Esophagus (tissue), 2 donors: ENCODE data around the gene AP5Z1. TPM values are rescaled to one million over a fixed set of nuclear protein-coding genes. Genes with fewer than 3 reads are reported as not detected.
"Not testable (repeated sequence)": the region's sequence is repeated elsewhere in the genome, so short reads cannot be mapped to it uniquely, and the experiment has no call there.

ENCODE experiments used
- H3K27ac ChIP-seq, 2 donors: one replicate each; pipeline ENCODE4 v1.5.1; 2013; ENCODE audit warnings: low read depth in 2 of 2, mild to moderate bottlenecking in 2 of 2, inconsistent platforms in 1 of 2, low read length in 1 of 2, moderate library complexity in 1 of 2
- H3K27me3 ChIP-seq, 2 donors: one replicate each; pipeline ENCODE4 v1.6.1; 2013; ENCODE audit warnings: low read length in 2 of 2, control low read depth in 1 of 2, mild to moderate bottlenecking in 1 of 2; ENCODE audit not compliant: insufficient read depth in 2 of 2, control insufficient read depth in 1 of 2
- H3K36me3 ChIP-seq, 2 donors: one replicate each; pipeline ENCODE4 v1.6.1; 2013; ENCODE audit warnings: low read length in 1 of 2; ENCODE audit not compliant: control insufficient read depth in 2 of 2, insufficient read depth in 2 of 2
- H3K4me1 ChIP-seq, 2 donors: one replicate each; pipeline ENCODE4 v1.6.1; 2013; ENCODE audit warnings: low read length in 1 of 2; ENCODE audit not compliant: control insufficient read depth in 2 of 2, insufficient read depth in 2 of 2
- H3K4me3 ChIP-seq, 2 donors: one replicate each; pipeline ENCODE4 v1.5.1; 2013; ENCODE audit warnings: low read length in 2 of 2, mild to moderate bottlenecking in 2 of 2, low read depth in 1 of 2, moderate library complexity in 1 of 2
- H3K9me3 ChIP-seq, 2 donors: one replicate each; pipeline ENCODE4 v1.6.1; 2013; ENCODE audit warnings: mild to moderate bottlenecking in 2 of 2, low read depth in 1 of 2, low read length in 1 of 2, moderate library complexity in 1 of 2; ENCODE audit not compliant: control insufficient read depth in 2 of 2, insufficient read depth in 1 of 2
- WGBS, 2 donors: extraction: QIAGEN DNeasy Blood & Tissue Kit; methylation state at CpG; one replicate each; pipeline ENCODE4 v1.1.7; 2013; 5-methylcytosine and 5-hydroxymethylcytosine counted together
- polyA plus RNA-seq, 2 donors: library from polyadenylated mRNA; stranded (reverse); fragments of 200-250 nt; gene quantifications; one replicate each; pipeline ENCODE4 v1.2.3, GENCODE V29; 2013
- donor health status: healthy with polysubstance abuse.
- donor health status: Bipolar disorder and iron deficiency.

AP5Z1 gene
- polyA plus RNA-seq, 2 donors: 22.1 to 34.5 TPM

GRCh38 chr7:4797858-4798705 is 22.7 kb downstream of the AP5Z1 start:
- no peaks in the 10 kb centered on the region for H3K4me1 ChIP-seq
- 37 to 39% methylated on average over 37 of the region's 37 CpGs for WGBS, 2 donors
- no peaks in the 10 kb centered on the region for H3K36me3 ChIP-seq
- no peak overlapping the region for H3K4me3 ChIP-seq
- no peaks in the 10 kb centered on the region for H3K9me3 ChIP-seq
- no peaks in the 10 kb centered on the region for H3K27me3 ChIP-seq
- H3K27ac ChIP-seq: no peak overlapping the region

GRCh38 chr7:4798706-4799235 is 23.3 kb downstream of the AP5Z1 start:
- WGBS, 2 donors: 77 to 78% methylated on average over 15 of the region's 15 CpGs
- no peaks in the 10 kb centered on the region for H3K9me3 ChIP-seq
- H3K27me3 ChIP-seq: no peaks in the 10 kb centered on the region
- no peak overlapping the region for H3K4me3 ChIP-seq
- H3K4me1 ChIP-seq: no peaks in the 10 kb centered on the region
- H3K27ac ChIP-seq: no peak overlapping the region
- no peaks in the 10 kb centered on the region for H3K36me3 ChIP-seq

- no peaks in the 10 kb centered on the region for H3K4me1 ChIP-seq
- H3K4me3 ChIP-seq: no peak overlapping the region
- H3K27me3 ChIP-seq: no peaks in the 10 kb centered on the region
- H3K36me3 ChIP-seq: no peaks in the 10 kb centered on the region
- no peak overlapping the region for H3K27ac ChIP-seq
- no peaks in the 10 kb centered on the region for H3K9me3 ChIP-seq
- WGBS, 2 donors: 68 to 70% methylated on average over 36 to 39 of the region's 39 CpGs
Measured at GRCh38 chr7:4799508-4800268, 24.3 kb downstream of the AP5Z1 start.

- no peak overlapping the region for H3K4me3 ChIP-seq
- no peak overlapping the region for H3K27ac ChIP-seq
Measured at GRCh38 chr7:4800487-4800886, 25.1 kb downstream of the AP5Z1 start.

GRCh38 chr7:4800926-4801838 is 25.8 kb downstream of the AP5Z1 start:
- Histone ChIP-seq H3K27ac (no peak overlapping the region), H3K4me3 (no peak overlapping the region), H3K4me1 (no peaks in the 10 kb centered on the region), H3K9me3 (no peaks in the 10 kb centered on the region), H3K27me3 (no peaks in the 10 kb centered on the region), H3K36me3 (no peaks in the 10 kb centered on the region)
- WGBS, 2 donors: 86% methylated on average over 27 of the region's 27 CpGs

More at GRCh38 chr7:4800487-4800886, 25.1 kb downstream of the AP5Z1 start:
- WGBS, 2 donors: 73 to 83% methylated on average over 8 to 10 of the region's 10 CpGs
- Histone ChIP-seq H3K27me3 (no peaks in the 10 kb centered on the region), H3K36me3 (no peaks in the 10 kb centered on the region), H3K9me3 (no peaks in the 10 kb centered on the region), H3K4me1 (no peaks in the 10 kb centered on the region)

DNA sequence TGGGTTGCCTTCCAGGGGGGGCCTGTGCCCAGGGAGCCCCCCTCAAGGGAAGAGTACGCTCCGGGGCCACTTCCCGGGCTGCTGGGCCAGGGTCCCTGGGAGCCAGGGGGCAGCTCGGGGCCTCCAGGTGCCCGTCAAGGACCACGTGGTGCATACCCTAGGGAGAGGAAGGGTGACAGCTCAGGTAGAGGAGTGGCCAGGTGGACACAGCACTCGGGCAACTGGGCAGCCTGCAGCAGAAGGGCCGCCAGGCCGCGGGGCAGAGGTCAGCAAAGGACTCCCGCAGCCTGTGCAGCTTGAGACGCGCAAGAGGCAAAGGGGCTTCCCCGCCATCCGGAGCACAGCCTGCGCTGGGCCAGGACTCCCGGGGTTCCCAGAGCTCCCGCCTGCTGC is 26.4 kb downstream of the AP5Z1 start:
- 79 to 84% methylated on average over 11 to 18 of the region's 18 CpGs for WGBS, 2 donors
- no peak overlapping the region for H3K4me3 ChIP-seq
- H3K27me3 ChIP-seq: no peaks in the 10 kb centered on the region
- no peaks in the 10 kb centered on the region for H3K4me1 ChIP-seq
- no peaks in the 10 kb centered on the region for H3K9me3 ChIP-seq
- H3K36me3 ChIP-seq: no peaks in the 10 kb centered on the region
- H3K27ac ChIP-seq: no peak overlapping the region

GRCh38 chr7:4802577-4802976 is 27.2 kb downstream of the AP5Z1 start:
- not testable (repeated sequence) for H3K4me1 ChIP-seq, H3K27me3 ChIP-seq, H3K4me3 ChIP-seq, H3K9me3 ChIP-seq, H3K36me3 ChIP-seq, H3K27ac ChIP-seq
- WGBS, 2 donors: 83 to 90% methylated on average over 21 to 23 of the region's 23 CpGs

DNA sequence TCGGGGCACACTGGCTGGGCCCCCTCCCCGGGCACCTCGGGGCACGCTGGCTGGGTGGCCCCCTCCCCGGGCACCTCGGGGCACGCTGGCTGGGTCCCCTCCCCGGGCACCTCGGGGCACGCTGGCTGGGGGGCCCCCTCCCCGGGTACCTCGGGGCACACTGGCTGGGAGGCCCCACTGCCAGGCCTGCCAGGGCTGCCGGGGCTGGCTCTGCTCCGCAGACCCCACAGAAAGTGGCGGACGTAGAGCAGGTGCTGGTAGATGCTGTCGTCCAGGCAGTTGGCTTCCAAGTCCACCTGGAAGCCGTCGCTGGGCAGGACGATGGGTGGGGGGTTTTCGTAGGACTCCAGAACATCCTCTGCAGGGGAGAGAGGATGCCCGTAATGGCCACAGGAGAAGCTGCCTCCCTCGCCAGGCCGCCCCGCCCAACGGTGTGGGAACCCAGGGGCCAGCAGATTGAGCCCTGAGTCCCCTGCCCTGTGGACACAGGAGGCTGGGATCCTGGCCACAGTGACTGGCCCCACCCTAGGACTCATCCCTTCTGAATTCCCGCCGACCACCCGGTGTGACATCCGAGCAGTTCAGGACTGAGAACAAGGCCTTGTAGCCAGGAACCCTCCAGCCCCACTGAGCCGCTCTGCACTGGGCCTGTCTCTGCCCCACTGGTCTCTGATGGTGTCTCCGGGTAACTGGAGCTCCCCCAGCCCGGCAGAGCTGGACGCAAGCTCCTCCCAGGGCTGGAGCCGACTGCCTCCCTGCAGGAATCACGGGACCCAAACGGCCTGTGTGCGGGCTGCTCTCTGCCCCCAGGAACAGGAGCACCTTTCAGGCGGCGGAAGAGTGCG is 28.2 kb downstream of the AP5Z1 start:
- no peak overlapping the region for H3K4me3 ChIP-seq
- no peaks in the 10 kb centered on the region for H3K4me1 ChIP-seq
- H3K36me3 ChIP-seq: no peaks in the 10 kb centered on the region
- 77% methylated on average over 41 of the region's 41 CpGs for WGBS, 2 donors
- no peaks in the 10 kb centered on the region for H3K27me3 ChIP-seq
- H3K27ac ChIP-seq: no peak overlapping the region
- no peaks in the 10 kb centered on the region for H3K9me3 ChIP-seq
